ENCODE data around the gene ZNF620.
"Not testable (repeated sequence)": the region's sequence is repeated elsewhere in the genome, so short reads cannot be mapped to it uniquely, and the experiment has no call there.

The ZNF620 gene

DNA sequence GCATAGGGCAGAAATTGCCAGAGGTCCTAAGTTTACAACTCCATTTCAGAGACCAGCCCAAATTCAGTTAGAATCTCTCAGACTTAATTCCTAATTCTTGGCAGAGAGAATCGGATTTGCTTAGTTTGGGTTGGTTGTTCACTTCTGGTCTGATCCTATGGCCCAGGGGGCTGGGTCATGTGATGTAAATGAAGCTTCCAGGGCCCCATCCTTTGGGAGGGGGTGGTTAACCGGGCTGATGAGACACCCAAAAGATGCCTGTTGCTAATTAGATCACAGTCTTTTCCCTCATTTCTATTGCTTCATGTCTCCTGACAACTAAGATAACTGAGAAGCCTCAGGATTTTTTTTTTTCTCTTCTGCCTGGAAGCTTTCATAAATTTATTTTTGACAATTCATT, 11.1 kb upstream of the ZNF620 start:
- intact Hi-C loops (cut with DNase I), result no loop called here
- no peak for DNase-seq

DNA sequence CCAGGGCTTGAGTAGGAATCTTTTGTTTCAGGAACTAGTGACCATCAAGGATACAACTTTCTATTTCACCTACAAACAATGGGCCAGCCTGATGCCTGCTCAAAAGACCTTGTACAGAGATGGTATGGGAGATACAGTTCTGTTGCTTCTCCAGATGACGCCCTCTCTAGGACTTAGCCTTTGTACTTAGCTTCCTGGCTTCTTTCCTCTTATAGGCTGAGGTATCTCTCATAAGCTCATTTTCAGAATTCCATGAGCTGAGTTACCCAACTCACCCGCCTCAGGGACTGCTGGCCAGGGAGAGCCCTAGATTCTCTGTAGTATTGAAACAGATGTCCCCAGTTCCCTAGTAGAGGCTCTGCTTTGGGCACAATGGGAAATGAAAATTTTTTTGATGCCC, 8.6 kb upstream of the ZNF620 start:
- intact Hi-C loops (cut with DNase I), result no loop called here
- no peak for DNase-seq

DNA sequence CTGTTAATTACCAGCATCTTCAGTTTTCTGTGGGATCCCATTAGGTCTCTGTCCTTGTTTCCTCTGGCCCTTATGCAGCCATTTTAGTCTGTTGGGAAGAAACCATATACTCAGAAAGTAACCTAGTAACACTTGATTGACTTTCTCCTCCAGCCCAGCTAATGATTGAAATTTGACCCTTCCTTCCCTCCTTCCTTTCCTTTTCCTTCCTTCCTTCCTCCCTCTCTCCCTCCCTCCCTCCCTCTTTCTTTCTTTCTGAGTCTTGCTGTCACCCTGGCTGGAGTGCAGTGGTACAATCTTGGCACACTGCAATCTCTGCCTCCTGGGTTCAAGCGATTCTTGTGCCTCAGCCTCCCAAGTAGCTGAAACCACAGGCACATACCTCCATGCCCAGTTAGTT, 5.9 kb upstream of the ZNF620 start:
- intact Hi-C loops (cut with DNase I), result no loop called here
- DNase-seq, result no peak

DNA sequence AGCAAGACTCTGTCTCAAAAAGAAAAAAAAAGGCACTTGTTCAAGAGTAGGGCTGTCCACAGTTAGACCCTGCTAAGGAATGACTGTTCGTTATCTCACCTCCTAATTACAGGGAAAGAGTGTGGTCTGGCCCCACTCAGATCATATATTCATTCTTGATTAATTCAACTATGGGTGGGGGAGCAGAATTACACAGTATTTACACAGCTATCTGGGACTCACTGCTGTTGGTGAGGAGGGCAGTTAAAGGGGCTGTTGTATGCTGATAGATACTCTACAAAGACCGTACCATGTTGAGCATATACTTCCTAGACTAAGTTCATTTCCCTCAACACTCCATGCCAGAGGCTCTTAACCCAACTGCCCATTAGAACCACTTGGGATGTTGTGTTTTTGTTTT, 3.8 kb upstream of the ZNF620 start:
- intact Hi-C loops (cut with DNase I), result no loop called here
- no peak for DNase-seq

GRCh38 chr3:40504636-40505430, 1.0 kb upstream of the ZNF620 start:
- DNase-seq, result no peak
- intact Hi-C loops (cut with DNase I), result no loop called here

DNA sequence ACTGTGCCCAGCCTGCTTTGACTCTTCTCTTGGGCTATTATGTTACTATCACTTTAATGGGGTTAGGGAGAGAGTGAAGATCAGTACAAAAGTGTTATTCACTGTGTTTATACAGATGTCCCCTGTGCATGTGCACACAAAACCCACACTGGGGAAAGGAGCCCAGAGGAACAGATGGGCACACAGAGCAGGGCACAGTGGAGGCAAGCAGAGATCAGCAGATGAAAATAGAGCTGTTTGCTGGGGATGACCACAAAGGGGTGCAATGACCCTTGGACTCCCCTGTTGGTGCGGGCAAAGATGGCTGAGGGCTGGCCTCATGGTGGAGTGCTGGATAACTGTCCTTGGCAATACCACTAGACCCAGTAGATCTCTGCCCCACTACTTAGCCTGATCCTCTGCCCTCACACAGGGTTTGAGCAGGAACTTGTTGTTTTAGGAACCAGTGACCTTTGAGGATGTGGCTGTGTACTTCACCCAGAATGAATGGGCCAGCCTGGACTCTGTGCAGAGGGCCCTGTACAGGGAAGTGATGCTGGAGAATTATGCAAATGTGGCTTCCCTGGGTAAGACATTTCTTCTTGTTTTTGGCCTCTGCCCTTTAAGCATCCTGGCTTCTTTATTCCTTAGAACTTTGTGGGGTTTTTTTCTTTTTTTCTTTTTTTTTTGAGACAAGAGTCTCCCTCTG, 5.3 kb downstream of the ZNF620 start:
- peak in 13 of 42 donors; percentile 11 to 50 (median 19) for DNase-seq
- intact Hi-C loops (cut with DNase I), result no loop called here

GRCh38 chr3:40516201-40516600, 10.4 kb downstream of the ZNF620 start:
- no peak for DNase-seq
- intact Hi-C loops (cut with DNase I), result no loop called here

- intact Hi-C loops (cut with DNase I), result no loop called here
- DNase-seq, result no peak
These were observed 12.2 kb downstream of the ZNF620 start for GRCh38 chr3:40518067-40518466.

DNA sequence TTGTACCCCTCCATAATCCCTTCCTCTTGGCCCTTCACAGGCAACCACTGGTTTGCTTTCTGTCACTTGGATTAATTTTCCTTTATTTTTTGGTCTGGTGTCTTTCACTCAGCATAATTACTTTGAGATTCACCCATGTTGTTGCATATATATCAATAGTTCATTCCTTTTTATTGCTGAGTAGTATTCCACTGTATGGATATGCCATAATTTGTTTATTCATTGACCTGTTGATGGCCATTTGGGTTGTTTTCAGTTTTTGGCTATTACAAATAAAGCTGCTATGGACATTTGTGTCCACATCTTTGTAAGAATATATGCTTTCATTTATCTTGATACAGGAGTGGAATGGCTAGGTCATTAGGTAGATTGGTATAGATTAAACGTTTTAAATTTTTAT, 13.0 kb downstream of the ZNF620 start:
- DNase-seq, result no peak
- intact Hi-C loops (cut with DNase I), result no loop called here

DNA sequence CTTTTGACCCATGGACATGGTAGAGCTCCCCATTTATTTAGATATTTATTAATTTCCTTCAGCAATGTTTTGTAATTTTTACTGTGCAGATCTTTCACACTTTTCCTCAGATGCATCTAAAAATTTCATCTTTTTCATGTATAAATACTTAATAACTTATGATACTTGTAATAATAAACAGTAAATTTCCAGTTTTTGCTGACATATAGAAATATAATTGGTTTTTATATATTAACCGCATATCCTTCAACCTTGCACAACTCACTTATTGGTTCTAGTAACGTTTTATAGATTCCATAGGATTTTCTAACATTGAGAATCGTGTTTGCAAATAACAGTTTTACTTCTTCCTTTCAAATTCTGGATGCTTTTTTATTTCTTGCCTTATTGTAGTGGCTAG, 15.4 kb downstream of the ZNF620 start:
- intact Hi-C loops (cut with DNase I), result no loop called here
- no peak for DNase-seq

DNA sequence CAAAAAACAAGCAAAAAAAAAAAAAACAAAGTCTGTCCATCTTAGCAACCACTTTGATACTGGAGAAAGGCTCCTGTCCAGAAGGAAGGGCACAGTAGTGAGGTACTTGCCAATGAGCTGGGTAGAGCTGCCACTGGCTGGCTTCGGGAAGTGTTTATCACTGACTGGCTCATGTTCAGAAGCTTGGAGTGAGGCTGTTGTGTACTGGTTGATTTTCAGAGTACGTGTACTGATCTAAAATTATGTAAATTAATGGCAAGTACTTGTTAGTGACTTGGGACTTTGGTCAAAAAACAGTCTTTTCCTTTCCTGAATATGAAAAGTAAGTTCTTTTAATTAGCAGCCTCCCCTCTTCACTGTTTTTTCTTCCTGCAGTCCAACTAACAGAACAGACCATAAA, 17.9 kb downstream of the ZNF620 start:
- intact Hi-C loops (cut with DNase I), result loop anchor here (2.0 kb wide), 1 partner anchor 71 kb away; no protein-coding TSS in a partner anchor
- DNase-seq, result peak in 14 of 42 donors; percentile 10 to 56 (median 20)

DNA sequence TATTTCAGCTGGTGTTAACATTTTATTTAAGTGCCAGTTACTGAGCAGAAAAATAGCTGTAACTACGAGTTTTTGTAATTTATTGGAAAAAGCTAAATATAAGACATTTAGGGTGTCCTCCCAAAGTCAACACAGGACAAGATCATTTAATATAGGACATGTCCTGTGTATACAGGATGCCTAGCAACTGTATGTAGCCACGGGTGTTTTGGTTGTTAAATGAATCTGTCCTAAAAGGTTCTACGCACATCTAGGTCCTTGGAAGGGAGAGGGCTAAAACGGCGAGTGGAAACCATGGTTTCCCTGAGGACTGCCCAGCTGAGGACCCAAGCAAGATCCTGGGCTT, 18.4 kb downstream of the ZNF620 start:
- DNase-seq, result no peak
- intact Hi-C loops (cut with DNase I), result loop anchor here (2.0 kb wide), 1 partner anchor 71 kb away; no protein-coding TSS in a partner anchor

DNA sequence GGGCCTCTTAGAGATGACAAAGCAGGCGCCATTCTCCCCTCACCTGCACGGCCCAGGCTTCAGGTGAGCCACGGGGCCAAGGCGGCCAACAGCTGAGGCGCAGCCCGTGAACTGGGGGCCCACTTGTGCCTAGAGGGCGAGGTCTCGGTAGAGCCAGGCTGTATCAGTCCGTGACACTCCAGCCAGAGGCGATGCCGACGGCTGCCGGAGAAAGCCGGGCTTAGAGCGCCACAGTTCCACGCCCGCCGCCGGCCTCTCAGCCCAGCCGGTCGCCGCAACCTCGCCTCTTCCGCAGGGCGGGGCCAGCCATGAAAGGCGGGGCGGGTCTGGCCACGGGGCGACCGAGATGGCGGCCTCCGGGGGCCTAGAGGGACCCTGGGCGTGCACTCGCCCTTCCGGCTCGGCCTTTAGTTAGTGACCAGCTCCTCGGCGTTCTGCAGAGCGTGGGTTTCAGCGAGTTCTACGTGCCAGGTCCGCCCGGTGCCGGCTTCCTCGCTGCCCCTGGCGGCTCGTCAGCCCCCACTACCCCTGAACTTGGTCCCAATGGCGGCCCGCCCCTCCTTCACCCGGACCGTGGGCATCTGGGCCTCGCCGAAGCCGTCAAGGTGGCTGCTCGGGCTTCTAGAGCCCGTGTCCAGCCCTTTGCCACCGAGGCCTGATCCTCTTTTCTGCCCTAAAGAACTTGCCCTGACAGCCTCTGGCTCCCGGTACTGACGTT, 18.9 kb downstream of the ZNF620 start, which contains the start of gene ZNF621:
ZNF621 (plus strand) TSS at position 393 of the 718 bp plus-strand sequence. CDS start 881 bp downstream, outside the sequence.
- peak; percentile 70 to 96 (median 91) for DNase-seq
- intact Hi-C loops (cut with DNase I), result loop anchor here (2.0 kb wide), 1 partner anchor 72 kb away; no protein-coding TSS in a partner anchor

GRCh38 chr3:40528426-40528825, 22.6 kb downstream of the ZNF620 start:
- intact Hi-C loops (cut with DNase I), result no loop called here
- DNase-seq, result peak in 1 of 42 donors; percentile 31

DNA sequence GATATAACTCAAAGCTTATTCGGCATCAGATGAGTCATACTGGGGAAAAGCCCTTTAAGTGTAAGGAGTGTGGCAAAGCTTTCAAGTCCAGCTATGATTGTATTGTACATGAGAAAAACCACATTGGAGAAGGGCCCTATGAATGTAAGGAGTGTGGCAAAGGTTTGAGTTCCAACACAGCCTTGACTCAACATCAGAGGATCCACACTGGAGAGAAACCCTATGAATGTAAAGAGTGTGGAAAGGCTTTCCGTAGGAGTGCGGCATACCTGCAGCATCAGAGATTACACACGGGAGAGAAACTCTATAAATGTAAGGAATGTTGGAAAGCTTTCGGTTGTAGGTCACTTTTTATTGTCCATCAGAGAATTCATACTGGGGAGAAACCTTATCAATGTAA, 26.4 kb downstream of the ZNF620 start:
- no peak for DNase-seq
- intact Hi-C loops (cut with DNase I), result no loop called here

DNA sequence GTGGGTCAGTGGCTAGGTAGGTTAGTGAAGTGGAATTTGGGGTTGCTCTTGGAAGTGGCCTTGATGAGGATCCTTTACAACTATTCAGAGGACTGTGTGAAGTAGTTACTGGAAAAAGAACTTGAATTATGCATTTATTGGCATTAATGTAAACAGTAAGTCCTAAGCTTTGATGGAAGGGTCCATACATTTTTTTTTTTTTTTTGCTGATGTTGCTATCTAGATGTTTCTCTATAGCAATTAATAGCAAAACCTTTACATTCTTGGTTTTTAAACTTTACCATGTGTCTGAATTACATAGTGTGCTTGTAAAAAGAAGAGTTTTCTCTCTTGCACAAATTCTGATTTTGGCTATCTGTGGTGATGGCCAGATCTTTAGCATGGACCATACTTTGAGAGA, 28.4 kb downstream of the ZNF620 start:
- intact Hi-C loops (cut with DNase I), result no loop called here

GRCh38 chr3:40546816-40547215, 41.0 kb downstream of the ZNF620 start:
- intact Hi-C loops (cut with DNase I), result no loop called here
- no peak for DNase-seq

More for the DNA sequence above, 28.4 kb downstream of the ZNF620 start:
- DNase-seq, result no peak

DNA sequence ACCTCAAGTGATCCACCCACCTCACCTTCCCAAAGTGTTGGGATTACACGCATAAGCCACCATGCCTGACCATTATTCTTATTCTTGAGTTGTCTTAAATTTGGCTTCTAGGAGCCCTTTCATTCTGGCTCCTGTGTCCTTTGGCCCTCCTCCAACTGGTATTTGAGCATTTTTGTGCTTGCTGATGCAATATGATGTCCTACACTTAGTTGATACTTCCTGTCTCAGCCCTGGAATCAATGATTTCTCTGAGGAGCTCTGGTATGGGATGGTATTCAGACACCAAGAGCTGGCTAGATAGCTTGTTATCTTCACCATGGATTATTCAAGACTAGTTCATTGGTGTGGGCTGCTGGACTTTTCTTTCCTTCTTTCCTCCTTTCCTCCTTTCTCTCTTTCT, 44.3 kb downstream of the ZNF620 start:
- DNase-seq, result no peak
- intact Hi-C loops (cut with DNase I), result no loop called here

GRCh38 chr3:40557575-40558161, 51.8 kb downstream of the ZNF620 start:
- no peak for DNase-seq
- intact Hi-C loops (cut with DNase I), result no loop called here

GRCh38 chr3:40562482-40562881, 56.6 kb downstream of the ZNF620 start:
- intact Hi-C loops (cut with DNase I); DNase-seq: not testable (repeated sequence)
